ENCODE results near the gene HDAC7.

The HDAC7 gene

GRCh38 chr12:47791351-47791746, 28.4 kb downstream of the HDAC7 start:
- no peak for DNase-seq

GRCh38 chr12:47790676-47791350, 28.9 kb downstream of the HDAC7 start:
- no peak for DNase-seq

- DNase-seq, result no peak
These were observed 29.8 kb downstream of the HDAC7 start for GRCh38 chr12:47789712-47790489.

- no peak for DNase-seq
These were observed 30.6 kb downstream of the HDAC7 start for GRCh38 chr12:47789141-47789540.

GRCh38 chr12:47787596-47788319, 31.9 kb downstream of the HDAC7 start:
- DNase-seq, result no peak

GRCh38 chr12:47786662-47787280, 32.9 kb downstream of the HDAC7 start:
- DNase-seq, result no peak

GRCh38 chr12:47785887-47786661, 33.6 kb downstream of the HDAC7 start:
- no peak for DNase-seq

- DNase-seq, result no peak
These were observed 34.4 kb downstream of the HDAC7 start for GRCh38 chr12:47785036-47785886.

- DNase-seq, result no peak
These were observed 35.6 kb downstream of the HDAC7 start for GRCh38 chr12:47783821-47784819.

GRCh38 chr12:47783024-47783755, 36.5 kb downstream of the HDAC7 start:
- no peak for DNase-seq

GRCh38 chr12:47782372-47782770, 37.3 kb downstream of the HDAC7 start:
- no peak for DNase-seq

- no peak for DNase-seq
These were observed 38.0 kb downstream of the HDAC7 start for GRCh38 chr12:47781479-47782371.

- no peak for DNase-seq
These were observed 39.7 kb downstream of the HDAC7 start for GRCh38 chr12:47779943-47780504.

GRCh38 chr12:47779301-47779942, 40.3 kb downstream of the HDAC7 start:
- DNase-seq, result peak; percentile 45

GRCh38 chr12:47778881-47779280, 40.8 kb downstream of the HDAC7 start:
- no peak for DNase-seq

- no peak for DNase-seq
These were observed 41.8 kb downstream of the HDAC7 start for GRCh38 chr12:47777741-47778558.

GRCh38 chr12:47777151-47777550, 42.6 kb downstream of the HDAC7 start:
- no peak for DNase-seq

Measured in GOT3 (cell line).